T follicular helper cell (primary cell): ENCODE measurements around the gene KIRREL3.

Source experiments
- DNase-seq: peaks from one replicate; pipeline ENCODE4 v3.0.0-alpha.2; 2020; ENCODE audit warnings: low read depth

Gene KIRREL3

DNA sequence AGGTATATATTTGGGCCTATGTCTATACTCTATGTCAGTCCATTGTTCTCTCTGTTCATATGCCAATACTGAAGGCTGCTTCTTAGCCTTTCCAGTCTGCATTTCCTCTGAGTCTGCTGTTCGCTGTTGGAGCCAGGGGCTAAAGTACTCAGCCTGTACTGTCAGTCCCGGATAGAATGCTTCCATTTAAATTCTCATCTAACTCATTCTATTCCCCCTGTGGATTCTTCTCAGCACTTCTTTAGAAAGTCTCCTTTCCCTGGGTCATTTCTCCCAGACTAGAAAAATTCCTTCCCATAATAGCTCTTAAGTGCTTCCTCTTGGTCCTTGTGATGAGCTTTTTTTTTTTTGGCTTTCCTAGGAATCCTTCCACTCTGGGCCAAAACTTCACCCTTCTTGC lies 293.1 kb downstream of the KIRREL3 start:
- DNase-seq: no peak

DNA sequence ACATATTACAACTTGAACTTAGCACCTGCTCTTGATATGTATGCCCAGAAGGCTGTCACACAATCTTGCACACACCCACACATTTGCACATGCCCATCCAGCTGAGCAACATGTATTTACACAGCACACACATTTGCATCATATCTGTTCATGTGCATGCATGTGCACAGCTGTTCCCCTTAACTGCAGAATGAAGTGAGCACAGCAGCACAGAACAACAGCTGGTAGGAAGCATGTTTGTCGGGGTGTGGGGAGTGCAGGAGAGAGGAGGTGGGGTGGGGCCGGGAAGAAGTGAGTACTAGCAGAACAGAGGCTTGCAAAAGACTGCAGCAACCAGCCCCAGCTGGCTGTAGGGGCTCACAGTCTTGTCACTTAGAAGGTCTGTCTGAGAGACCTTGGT lies 296.5 kb downstream of the KIRREL3 start:
- no peak for DNase-seq

DNA sequence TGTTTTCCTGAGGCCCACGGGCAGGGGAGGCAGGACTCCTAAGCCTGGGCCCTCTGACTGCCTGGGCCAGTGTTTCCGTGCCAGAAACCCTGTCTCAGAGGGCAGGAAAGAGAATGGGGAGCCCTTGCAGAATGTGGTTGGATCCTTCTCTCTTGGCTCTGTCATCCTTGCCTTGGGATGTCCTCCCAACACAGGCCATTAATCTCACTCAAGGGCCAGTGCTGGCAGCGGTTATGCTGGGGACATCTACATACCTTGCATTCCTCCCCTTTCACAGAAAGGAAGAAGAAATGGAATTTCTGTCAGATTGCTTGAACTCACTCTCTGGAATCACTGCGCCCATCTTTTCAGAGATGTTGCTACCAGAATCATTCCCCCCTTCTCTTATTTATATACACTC lies 296.9 kb downstream of the KIRREL3 start:
- no peak for DNase-seq

DNA sequence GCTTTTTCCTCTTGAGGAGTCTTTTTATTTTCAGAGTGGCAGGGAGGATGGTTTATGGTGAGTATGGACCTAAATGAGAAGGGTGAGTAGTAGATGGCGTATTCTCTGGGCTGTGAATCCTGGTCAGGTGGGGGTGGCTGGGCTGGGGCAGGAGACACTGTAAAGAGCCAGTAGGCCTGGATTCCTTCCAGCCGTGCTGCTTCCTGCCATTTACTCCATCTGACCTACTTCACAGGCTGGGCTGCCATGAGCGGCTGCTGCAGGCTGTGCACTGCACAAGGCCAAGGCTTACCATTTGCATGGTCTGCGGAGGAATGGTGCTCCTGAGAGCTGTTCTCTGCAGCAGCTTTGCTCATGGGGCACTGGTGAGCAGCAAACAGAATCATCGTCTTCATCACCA lies 297.6 kb downstream of the KIRREL3 start:
- DNase-seq: no peak

DNA sequence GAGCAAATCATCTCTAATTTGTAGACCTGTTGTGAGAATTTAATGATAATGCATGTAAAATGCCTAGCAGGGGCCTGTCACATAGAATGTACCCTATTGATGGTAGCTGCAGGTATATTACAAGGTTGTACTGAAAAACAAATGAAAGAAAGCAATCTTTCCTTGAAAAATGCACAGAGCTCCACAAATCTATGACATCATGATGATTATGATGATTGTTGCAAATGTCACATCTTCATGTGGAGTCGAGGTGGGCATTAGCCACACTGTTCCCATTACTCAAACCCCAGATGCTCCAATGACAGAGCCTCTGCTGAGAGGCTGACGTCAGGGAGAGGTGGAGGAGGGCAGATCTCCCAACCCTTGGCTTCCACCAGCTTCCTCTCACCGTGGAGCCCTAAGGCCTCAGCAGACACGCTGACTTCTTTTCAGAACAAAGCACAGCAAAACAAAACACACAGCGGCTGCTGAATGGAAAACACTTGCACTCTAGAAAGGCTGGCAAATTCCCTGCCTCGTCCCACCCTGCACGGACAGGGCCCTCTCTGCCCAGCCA lies 298.3 kb downstream of the KIRREL3 start:
- DNase-seq: no peak

GRCh38 chr11:126701520-126701897 lies 299.1 kb downstream of the KIRREL3 start:
- no peak for DNase-seq

GRCh38 chr11:126700768-126701519 lies 299.6 kb downstream of the KIRREL3 start:
- no peak for DNase-seq

- no peak for DNase-seq
These were observed 302.0 kb downstream of the KIRREL3 start for GRCh38 chr11:126698576-126698975.

DNA sequence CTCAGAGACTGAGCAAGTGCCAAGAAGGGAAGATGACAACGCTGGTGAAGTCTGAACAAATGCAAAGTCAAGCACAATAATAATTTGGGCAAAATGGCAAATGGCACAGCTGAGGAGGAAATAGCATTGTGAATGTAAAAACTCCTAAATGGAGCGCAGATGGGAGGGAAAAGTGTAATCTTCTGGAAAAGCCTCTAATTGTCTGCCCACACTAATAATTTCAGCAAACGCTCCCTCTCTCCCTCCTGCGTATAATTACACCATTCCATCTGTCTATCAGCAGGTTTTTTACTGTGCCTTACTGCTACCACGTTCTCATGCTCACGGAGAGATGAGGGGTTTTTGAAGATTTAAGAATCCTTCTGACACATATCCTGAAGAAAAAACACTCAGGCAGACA lies 302.6 kb downstream of the KIRREL3 start:
- DNase-seq: no peak

DNA sequence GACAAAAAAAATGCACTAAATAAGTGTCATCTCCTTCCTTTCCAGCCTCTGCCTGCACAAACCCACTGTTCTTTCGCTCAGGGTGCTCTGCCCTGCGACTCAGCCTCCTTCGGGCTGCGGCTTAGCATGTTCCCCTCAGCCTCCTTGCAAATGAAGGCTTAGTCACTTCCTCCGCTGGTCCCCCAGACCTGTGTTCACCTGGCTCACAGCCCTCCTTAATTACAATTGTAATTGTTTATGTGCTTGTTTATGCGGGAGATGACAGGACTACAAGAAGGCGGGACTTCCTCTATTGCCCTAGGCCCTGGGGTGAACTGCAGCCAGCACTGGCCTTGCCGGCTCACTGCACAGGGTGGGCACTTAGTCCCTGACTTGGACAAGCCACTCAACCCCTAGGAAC lies 303.6 kb downstream of the KIRREL3 start:
- DNase-seq: no peak

DNA sequence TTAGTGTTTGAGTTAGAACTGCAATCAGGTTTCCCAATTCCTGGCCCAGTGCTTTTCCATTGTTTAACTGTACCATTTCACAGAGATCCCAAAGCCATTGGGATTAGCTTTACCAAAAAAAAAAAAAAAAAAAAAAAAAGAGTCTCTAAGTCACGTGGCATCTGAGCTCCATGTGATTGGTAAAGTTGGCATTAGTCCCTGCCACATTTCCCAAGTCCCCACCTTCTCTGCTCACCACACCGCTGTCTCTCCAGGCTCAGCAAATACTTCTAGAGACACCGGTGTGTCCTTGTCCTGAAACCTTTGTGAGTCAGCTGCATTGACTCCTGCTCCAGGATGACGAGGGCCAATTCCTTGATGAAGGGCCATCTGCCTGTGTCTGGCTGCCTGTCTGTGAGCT lies 305.3 kb downstream of the KIRREL3 start:
- DNase-seq: no peak

GRCh38 chr11:126694065-126694625 lies 306.4 kb downstream of the KIRREL3 start:
- no peak for DNase-seq

GRCh38 chr11:126687477-126687876 lies 313.1 kb downstream of the KIRREL3 start:
- DNase-seq: no peak

GRCh38 chr11:126686938-126687337 lies 313.6 kb downstream of the KIRREL3 start:
- no peak for DNase-seq

DNA sequence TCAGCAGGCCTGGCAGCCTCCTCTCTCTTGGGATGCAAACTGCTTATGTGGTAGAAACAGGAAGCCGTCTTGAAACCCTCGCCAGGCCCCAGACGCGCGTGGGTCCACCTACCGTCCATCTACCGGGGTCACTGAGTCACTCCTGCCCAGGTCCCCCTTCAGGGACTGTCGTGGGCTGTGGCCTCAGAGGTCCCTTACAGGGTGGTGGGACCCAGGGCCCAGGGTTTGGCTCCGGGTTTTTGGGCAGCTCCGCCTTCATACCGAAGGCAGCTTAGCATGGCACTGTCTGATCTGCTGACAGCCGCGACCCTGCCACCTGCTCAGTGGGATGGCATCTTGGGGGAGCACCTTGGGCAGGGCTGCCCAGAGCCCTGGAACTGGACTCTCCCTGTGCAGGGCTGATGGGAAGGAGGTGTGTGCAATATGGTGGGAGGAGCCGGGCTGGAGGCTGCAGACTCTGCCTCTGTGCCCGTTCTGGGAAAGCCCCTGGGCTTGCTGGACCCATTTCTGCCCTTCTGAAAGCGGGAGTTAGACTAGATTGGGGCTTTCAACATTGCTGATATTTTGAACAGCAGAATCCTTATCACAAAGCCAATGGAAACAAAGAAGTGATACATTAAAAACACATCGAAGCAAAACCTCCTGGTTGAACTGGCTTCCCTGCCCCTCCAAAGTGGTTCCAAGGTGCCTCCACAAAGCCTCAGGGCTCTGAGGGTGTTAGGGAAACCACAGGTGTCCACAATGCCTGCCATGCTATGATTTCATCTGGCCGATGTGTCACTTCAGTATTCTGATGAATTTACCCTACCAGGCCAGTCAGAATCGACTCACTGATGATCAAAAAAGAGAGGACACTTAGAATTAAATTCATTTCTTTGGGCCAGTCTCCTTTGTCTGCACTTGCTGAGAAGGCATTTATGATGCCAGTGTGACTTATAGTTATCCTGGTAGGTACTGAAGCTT lies 316.5 kb downstream of the KIRREL3 start:
- no peak for DNase-seq

DNA sequence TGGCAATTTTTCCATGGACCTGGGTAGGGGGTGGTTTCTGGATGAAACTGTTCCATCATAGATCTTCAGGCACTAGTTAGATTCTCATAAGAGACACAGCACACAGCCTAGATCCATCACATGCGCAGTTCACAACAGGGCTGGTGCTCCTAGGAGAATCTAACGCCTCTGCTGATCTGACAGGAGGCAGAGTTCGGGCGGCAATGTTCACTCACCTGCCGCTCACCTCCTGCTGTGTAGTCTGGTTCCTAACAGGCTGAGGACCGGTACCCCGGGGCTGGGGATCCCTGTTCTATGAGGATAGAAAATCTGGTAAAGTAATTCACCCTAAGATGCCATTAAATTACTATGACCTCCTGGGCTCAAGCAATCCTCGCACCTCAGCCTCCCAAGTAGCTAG lies 318.0 kb downstream of the KIRREL3 start:
- DNase-seq: no peak

DNA sequence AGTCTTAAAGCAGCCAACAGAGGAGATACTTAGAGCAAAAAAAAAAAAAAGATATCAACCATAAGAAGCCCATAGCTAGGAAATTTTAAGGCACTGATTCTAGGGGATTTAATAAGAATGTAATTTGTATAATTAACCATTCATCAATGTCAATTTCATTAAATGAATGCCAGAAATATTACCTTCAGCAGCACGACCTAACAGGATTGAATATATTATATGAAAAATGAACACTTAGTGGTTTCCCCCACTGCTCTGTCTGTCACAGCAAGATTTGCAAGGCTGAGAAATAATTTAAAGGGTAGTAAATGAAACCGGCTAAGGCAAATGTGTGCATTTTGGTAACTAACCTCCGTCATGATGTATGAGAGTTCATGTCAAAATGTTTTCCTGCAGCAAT lies 319.9 kb downstream of the KIRREL3 start:
- no peak for DNase-seq

DNA sequence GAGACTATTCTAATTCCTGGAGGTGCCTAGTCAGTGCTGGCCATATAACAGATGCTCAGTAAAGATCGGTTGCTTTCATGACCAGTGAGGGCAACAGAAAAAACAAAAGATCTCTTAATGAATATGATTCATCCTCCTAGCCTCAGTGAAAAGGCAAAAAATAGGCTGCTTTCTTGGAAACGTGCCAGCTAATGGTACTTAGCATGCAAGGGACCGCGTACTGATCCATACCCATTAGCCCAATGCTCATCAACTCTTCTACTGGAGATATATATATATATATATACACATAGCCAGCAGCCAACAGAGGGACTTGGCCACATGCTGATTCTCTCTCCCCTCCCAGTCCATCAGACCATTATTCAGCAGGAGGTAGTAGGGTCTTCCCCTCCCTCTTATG lies 320.4 kb downstream of the KIRREL3 start:
- no peak for DNase-seq

- no peak for DNase-seq
These were observed 321.5 kb downstream of the KIRREL3 start for GRCh38 chr11:126679033-126679432.

DNA sequence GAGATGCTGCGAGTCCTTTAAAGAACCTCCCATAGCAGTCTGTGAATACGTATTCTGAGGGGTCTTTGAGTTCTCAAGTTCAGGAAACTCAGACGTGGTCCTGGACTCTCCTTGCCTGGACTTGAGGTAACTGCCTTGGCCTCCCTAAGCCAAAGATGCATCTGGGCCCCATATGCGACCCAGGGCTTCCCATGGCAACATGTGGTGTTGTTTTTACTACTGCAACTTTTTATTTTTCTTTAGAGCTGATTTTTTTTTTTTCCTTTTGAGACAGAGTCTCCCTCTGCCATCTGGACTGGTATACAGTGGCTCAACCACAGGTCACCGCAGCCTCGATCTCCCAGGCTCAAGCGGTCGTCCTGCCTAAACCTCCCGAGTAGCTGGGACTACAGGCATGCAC lies 324.0 kb downstream of the KIRREL3 start:
- DNase-seq: no peak

GRCh38 chr11:126673319-126673718 lies 327.3 kb downstream of the KIRREL3 start:
- no peak for DNase-seq

GRCh38 chr11:126669416-126669815 lies 331.2 kb downstream of the KIRREL3 start:
- no peak for DNase-seq

DNA sequence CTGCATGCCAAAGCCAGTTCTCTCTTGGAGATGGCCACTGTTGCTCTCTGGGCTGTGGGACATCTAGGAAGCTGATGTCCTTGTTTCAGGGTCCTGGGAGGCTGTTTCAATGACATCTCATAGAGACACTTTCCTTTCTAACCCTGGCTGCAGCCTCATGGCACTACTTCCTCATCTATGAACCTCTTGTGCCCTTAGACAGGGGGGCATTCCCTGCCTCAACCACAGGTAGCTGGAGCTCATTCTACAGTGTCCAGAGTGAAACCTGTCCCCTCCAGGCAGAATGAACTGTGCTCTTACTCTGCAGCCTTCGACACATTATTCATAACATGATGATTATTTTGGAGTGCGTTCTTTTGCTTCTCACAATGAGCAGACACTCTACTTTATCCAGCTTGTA lies 335.9 kb downstream of the KIRREL3 start:
- no peak for DNase-seq
